Skin of body (tissue), 2 donors: ENCODE results near the gene POLR1F. TPM values are rescaled to one million over a fixed set of nuclear protein-coding genes. Genes with fewer than 3 reads are reported as not detected.
"Not testable (repeated sequence)": the region's sequence is repeated elsewhere in the genome, so short reads cannot be mapped to it uniquely, and the experiment has no call there.

ENCODE experiments used
- DNase-seq: peaks from one replicate; lab custom pipeline; 2025; lab: John Stamatoyannopoulos, UW
- total RNA-seq: library from RNA; depleted of rRNA; stranded (reverse); fragments of >200 nt; gene quantifications from one replicate; pipeline ENCODE4 v1.2.3, GENCODE V29; 2014

Gene POLR1F, protein sequence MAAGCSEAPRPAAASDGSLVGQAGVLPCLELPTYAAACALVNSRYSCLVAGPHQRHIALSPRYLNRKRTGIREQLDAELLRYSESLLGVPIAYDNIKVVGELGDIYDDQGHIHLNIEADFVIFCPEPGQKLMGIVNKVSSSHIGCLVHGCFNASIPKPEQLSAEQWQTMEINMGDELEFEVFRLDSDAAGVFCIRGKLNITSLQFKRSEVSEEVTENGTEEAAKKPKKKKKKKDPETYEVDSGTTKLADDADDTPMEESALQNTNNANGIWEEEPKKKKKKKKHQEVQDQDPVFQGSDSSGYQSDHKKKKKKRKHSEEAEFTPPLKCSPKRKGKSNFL
- total RNA-seq = 17.4 TPM

GRCh38 chr7:19708397-19709248 lies at the start of gene POLR1F:
POLR1F (minus strand) TSS chr7:19709037; CDS start chr7:19709016, 21 bp downstream.
- DNase-seq = peak; percentile 98

DNA sequence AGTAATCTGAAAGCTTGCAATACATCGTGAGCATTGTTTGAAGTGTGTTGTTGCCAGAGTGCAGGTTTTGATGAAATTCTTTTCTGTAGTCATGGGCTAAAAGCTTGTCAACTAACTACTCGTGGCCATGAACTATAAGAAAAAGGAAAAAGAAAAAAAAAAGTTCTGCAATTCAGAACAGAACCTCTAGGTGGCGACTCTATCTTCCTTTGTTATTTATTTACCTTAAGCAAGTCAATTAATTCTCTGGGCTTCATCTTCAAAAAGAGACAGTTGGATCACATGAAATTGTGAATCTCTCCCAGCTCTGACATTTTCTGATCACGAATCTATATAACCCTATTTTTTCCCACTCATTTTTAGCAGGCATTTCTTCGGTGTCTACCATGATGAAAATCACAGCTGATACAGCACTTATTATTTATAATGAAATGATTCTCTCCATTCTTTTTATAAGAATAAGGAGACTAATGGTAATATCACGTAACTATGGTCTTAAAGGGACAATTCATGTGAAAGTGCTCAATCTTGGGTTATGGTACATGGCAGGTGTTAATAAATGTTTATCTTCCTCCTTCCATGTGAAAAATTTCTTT lies 45.8 kb upstream of the POLR1F start:
- no peak for DNase-seq

GRCh38 chr7:19752020-19752419 lies 43.2 kb upstream of the POLR1F start:
- DNase-seq = no peak

DNA sequence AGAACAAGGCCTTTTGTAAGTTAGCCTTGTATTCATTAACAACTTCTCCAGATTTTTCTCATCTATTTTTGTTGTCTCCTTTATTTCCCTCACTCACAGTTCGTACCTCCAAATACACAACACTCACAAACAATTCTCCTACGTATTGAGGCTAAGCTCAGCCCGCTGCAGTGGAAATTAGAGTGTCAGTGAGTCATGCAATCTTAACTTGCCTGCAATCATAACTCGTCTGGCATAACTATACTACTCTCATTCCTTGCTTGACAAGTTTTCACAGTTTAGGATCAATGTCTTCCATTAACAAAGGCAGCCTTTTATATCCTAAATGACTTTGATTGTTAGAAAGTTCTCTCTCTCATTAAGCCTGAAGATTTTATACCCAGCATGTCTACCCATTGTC lies 40.8 kb upstream of the POLR1F start:
- DNase-seq = no peak

- peak; percentile 11 for DNase-seq
Measured at GRCh38 chr7:19747740-19748339, 39.0 kb upstream of the POLR1F start.

DNA sequence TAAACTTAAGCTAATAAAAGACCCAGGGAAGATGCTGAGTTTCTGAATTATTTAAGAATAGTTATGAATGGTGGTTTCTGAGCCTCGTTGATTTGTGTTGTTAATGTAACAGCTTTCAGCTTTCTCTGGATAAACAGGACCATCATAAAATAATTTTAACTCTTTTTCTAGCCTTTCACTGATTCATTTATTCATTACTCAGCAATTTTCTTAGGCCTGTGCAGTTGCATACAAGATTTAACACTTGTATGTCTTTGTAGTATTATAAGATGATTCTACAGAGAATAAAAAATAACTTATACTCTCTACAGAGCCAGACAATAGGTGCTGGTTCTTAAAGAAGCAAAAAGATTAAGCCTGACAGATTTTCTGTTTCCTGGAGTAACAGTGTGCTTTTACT lies 35.2 kb upstream of the POLR1F start:
- DNase-seq = no peak

GRCh38 chr7:19728716-19729115 lies 19.9 kb upstream of the POLR1F start:
- peak; percentile 74 for DNase-seq

DNA sequence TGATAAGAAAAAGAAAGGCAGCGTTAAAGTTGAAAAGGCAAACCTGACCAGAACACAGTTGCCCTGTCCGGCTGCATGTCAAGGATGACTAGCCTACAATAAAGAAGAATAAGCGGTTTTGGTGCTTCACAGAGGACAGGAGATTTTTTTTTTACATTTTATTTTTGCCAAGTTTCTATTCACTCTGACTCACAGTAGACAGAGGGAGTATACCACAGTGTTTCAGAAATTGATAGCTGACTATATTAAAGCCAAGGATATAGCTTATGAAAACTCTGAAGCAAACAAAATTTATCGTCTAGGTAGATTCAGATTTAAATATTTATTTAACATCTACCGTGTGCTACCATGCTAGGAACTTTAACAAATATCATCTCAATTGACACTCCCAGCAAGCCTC lies 16.9 kb upstream of the POLR1F start:
- DNase-seq = no peak

DNA sequence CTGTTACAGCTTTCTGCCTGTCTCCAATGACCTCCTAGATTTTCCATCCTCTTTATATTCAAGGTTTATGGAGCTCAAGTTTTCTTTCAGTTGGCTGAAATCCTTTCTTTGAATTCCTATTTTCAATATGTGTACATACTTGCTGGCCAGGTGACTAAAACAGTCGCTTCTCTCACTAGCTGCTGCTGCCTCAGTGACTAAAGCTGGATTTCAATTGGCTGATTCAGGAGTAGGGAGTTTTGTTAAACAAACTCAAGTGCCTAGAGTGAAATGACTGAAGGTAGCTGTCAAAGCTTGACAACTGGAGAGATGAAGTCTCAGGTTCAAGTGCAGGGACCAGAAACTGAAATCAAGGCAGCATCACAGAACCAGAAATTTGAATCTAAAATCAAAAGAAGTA lies 6.7 kb upstream of the POLR1F start:
- DNase-seq = no peak

DNA sequence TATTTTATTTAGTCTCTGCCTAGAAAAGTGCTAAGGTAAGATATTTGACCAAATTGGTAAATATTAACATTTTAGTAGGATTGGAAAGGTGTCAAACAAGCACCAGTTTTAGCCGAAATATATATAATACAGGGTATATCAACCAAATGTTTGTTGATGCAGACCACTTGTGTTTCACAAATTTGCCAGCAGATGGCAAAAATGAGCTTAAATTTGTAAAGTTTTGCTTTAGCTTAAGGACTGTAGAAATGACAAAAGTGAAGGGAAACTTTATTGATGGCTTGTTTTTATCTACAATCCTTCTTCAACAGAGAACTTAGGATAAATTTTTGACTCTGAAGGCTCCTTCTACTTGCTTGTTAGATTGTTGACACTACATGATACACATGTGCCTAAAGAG lies 4.8 kb upstream of the POLR1F start:
- peak; percentile 35 for DNase-seq

- no peak for DNase-seq
Measured at GRCh38 chr7:19709249-19709578, 377 bp upstream of the POLR1F start.

DNA sequence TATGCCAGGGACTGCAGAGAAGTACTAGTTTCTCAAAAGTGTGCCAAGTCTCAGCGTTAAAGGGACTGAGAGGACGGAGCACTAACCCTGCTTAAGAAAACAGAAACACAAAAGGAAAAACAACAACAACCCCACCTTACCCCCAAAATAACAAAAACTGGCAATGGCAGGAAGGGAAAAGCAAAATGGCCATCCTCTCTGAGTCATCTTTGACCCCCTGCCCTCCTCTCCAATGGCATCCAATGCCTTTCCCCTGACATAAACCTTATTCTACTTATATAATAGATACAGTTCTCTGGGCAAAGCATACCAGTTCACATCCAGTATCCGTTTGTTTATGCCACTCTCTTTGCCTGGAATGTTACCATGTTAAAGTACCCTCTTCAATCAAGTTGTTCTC lies 1.6 kb downstream of the POLR1F start:
- DNase-seq = no peak

DNA sequence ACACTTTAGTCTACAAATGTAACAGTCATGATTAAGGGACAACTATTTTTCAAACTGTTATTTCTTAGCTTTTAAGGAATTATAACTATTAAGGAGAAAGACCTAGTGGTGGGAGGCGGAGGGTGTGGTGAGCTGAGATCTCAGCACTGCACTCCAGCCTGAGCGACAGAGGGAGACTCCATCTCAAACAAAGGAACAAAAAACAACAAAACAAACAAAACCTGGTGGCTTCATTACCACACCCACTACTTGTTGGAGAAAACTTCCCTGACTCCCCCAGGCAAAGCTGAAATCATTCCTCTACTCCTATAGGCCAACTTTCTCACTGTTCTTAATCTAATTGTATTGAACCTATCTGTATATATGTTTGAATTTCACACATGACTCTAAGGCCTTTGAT lies 3.2 kb downstream of the POLR1F start:
- DNase-seq = no peak

DNA sequence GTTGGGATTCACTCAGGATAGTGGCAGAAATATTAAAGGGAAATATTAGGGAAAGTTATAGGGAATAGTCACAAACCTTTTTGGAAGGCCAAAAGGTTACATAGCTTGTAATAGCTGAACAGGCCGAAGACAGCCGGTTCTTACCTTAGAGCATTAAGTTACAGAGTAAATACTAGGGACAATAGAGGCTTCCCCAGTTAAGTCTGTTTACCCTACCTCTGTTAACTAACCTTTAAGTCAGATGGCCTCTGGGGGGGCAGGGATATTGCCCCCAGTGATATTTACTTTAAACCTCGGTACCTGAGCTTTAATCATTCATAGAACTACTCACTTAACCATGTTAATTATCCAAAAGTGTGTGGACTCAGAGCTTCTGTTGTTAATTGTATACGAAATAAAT lies 7.4 kb downstream of the POLR1F start:
- DNase-seq = no peak

- DNase-seq = no peak
Measured at GRCh38 chr7:19700936-19701335, 7.9 kb downstream of the POLR1F start.

DNA sequence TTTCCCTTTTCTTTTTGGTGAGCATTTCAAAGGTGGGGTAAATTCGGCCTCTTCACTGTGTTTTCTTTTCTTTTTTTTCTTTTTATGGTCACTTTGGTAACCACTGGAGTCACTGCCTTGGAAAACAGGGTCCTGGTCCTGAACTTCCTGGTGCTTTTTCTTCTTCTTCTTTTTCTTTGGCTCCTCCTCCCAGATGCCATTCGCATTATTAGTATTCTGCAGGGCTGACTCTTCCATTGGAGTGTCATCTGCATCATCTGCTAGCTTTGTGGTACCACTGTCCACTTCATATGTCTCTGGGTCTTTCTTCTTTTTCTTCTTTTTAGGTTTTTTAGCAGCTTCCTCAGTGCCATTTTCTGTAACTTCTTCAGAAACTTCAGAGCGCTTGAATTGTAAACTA lies 10.5 kb downstream of the POLR1F start:
- DNase-seq = no peak

- DNase-seq = no peak
Measured at GRCh38 chr7:19696926-19697325, 11.9 kb downstream of the POLR1F start.

DNA sequence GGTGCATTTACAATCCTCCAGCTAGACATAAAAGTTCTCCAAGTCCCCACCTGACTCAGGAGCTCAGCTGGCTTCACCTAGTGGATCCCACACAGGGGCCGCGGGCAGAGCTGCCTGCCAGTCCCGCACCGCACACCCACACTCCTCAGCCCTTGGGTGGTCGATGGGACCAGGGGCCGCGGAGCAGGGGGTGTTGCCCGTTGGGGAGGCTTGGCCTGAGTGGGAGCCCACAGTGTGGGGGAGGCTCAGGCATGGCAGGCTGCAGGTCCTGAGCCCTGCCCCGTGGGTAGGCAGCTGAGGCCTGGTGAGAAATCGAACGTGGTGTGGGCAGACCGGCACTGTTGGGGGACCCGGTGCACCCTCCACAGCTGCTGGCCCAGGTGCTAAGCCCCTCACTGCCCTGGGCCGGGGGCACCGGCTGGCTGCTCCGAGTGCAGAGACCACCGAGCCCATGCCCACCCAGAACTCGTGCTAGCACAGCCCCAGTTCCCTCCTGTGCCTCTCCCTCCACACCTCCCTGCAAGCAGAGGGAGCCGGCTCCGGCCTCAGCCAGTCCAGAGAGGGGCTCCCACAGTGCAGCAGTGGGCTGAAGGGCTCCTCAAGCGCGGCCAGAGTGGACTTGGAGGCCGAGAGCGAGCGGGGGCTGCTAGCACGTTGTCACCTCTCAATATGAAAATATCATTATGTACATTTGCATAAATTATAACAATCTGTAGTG lies 16.6 kb downstream of the POLR1F start:
- DNase-seq = no peak

DNA sequence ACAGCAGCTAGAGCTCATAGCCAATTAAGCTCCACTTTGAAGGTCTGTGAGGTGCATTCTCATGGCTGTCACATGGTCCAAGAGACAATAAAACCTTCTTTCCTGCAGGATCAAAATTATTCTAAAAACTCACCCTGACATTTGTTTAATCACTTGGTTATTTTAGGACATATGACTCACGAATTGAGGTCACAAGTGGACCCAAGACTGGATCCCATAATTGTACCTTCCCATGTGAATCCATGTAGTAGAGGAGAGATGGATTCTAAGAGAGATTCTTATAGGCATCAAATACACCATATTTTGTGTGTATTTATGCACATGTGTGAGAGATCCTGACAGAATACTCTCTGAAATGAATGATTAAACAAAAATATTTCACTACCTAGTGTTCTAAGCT lies 18.1 kb downstream of the POLR1F start:
- no peak for DNase-seq

GRCh38 chr7:19689130-19689529 lies 19.7 kb downstream of the POLR1F start:
- not testable (repeated sequence) for DNase-seq

GRCh38 chr7:19681596-19681995 lies 27.2 kb downstream of the POLR1F start:
- DNase-seq = no peak
